ENCODE measurements around the gene CYLC1. TPM values are rescaled to one million over a fixed set of nuclear protein-coding genes. Genes with fewer than 3 reads are reported as not detected.
A peak's percentile ranks its signal among the peaks of the same experiment; 100 is the strongest.

The CYLC1 gene
- total RNA-seq, 2 donors from 2014 or later = not detected

GRCh38 chrX:83847339-83847738, 13.6 kb upstream of the CYLC1 start:
- TF ChIP-seq CTCF (IDR thresholded peaks at IDR 0.05) = no peak
- WGBS, 2 donors = 75 to 82% methylated on average over 3 to 5 of the region's 5 CpGs
- H3K4me3 ChIP-seq = no peak overlapping the region
- no peaks in the 10 kb centered on the region for H3K27me3 ChIP-seq
- ATAC-seq (no peak), DNase-seq (no peak)
- intact Hi-C loops (cut with DNase I) = no loop called here
- H3K27ac ChIP-seq = no peak overlapping the region
- H3K9me3 ChIP-seq = no peaks in the 10 kb centered on the region
- H3K36me3 ChIP-seq (replicated peaks in 1 of 2; ENCODE audit: insufficient read depth in 1 of 2, low read depth in 2 of 2) = no peaks in the 10 kb centered on the region
- H3K4me1 ChIP-seq = no peaks in the 10 kb centered on the region

- Histone ChIP-seq H3K27ac (no peak overlapping the region), H3K9me3 (no peaks in the 10 kb centered on the region), H3K4me1 (no peaks in the 10 kb centered on the region), H3K36me3 (replicated peaks in 1 of 2; ENCODE audit: insufficient read depth in 1 of 2, low read depth in 2 of 2) (no peaks in the 10 kb centered on the region), H3K27me3 (no peaks in the 10 kb centered on the region), H3K4me3 (no peak overlapping the region)
- intact Hi-C loops (cut with DNase I) = no loop called here
- ATAC-seq = no peak
- TF ChIP-seq CTCF (IDR thresholded peaks at IDR 0.05) = no peak
- TF ChIP-seq POLR2A (IDR thresholded peaks at IDR 0.05) = no peak
- 63 to 83% methylated on average over 2 of the region's 2 CpGs for WGBS, 2 donors
- no peak for DNase-seq
These were observed 27.6 kb downstream of the CYLC1 start for GRCh38 chrX:83888585-83888984.

- DNase-seq (no peak), ATAC-seq (no peak)
- Histone ChIP-seq H3K27me3 (no peaks in the 10 kb centered on the region), H3K4me1 (no peaks in the 10 kb centered on the region), H3K36me3 (replicated peaks in 1 of 2; ENCODE audit: insufficient read depth in 1 of 2, low read depth in 2 of 2) (no peaks in the 10 kb centered on the region), H3K4me3 (no peak overlapping the region), H3K9me3 (no peaks in the 10 kb centered on the region), H3K27ac (no peak overlapping the region)
- intact Hi-C loops (cut with DNase I) = no loop called here
- TF ChIP-seq POLR2A (IDR thresholded peaks at IDR 0.05) (no peak), CTCF (IDR thresholded peaks at IDR 0.05) (no peak)
- WGBS, 2 donors = 58 to 69% methylated on average over 5 to 12 of the region's 12 CpGs
These were observed 31.5 kb downstream of the CYLC1 start for GRCh38 chrX:83892433-83892832.

- ATAC-seq = no peak
These were observed 46.0 kb downstream of the CYLC1 start for GRCh38 chrX:83906921-83907320.

GRCh38 chrX:83916525-83916924, 55.6 kb downstream of the CYLC1 start:
- no peak overlapping the region for H3K4me3 ChIP-seq
- H3K36me3 ChIP-seq (replicated peaks in 1 of 2; ENCODE audit: insufficient read depth in 1 of 2, low read depth in 2 of 2) = no peaks in the 10 kb centered on the region
- DNase-seq (peak in 1 of 4 donors; percentile 10), ATAC-seq (no peak)
- WGBS, 2 donors = 23 to 45% methylated on average over 2 of the region's 2 CpGs
- intact Hi-C loops (cut with DNase I) = no loop called here
- H3K4me1 ChIP-seq = no peaks in the 10 kb centered on the region
- H3K27ac ChIP-seq = no peak overlapping the region
- no peaks in the 10 kb centered on the region for H3K9me3 ChIP-seq
- no peaks in the 10 kb centered on the region for H3K27me3 ChIP-seq
- TF ChIP-seq CTCF (IDR thresholded peaks at IDR 0.05) (peak in 1 of 7 experiments; percentile 21), POLR2A (IDR thresholded peaks at IDR 0.05) (no peak)

More at GRCh38 chrX:83906921-83907320, 46.0 kb downstream of the CYLC1 start:
- H3K4me3 ChIP-seq = no peak overlapping the region
- TF ChIP-seq POLR2A (IDR thresholded peaks at IDR 0.05) = no peak
- H3K36me3 ChIP-seq (replicated peaks in 1 of 2; ENCODE audit: insufficient read depth in 1 of 2, low read depth in 2 of 2) = no peaks in the 10 kb centered on the region
- 71 to 76% methylated on average over 3 of the region's 3 CpGs for WGBS, 2 donors
- no peaks in the 10 kb centered on the region for H3K4me1 ChIP-seq
- no peak for DNase-seq
- H3K27ac ChIP-seq = no peak overlapping the region
- intact Hi-C loops (cut with DNase I) = no loop called here
- H3K9me3 ChIP-seq = no peaks in the 10 kb centered on the region
- H3K27me3 ChIP-seq = no peaks in the 10 kb centered on the region

All from body of pancreas (tissue), 4 donors.